Suppressor macrophage treated with lipopolysaccharide for 4 hours (primary cell): ENCODE results near the gene PITPNB.

Experiments used
- DNase-seq: peaks from one replicate; pipeline ENCODE4 v3.0.0-alpha.2; 2020

PITPNB gene

DNA sequence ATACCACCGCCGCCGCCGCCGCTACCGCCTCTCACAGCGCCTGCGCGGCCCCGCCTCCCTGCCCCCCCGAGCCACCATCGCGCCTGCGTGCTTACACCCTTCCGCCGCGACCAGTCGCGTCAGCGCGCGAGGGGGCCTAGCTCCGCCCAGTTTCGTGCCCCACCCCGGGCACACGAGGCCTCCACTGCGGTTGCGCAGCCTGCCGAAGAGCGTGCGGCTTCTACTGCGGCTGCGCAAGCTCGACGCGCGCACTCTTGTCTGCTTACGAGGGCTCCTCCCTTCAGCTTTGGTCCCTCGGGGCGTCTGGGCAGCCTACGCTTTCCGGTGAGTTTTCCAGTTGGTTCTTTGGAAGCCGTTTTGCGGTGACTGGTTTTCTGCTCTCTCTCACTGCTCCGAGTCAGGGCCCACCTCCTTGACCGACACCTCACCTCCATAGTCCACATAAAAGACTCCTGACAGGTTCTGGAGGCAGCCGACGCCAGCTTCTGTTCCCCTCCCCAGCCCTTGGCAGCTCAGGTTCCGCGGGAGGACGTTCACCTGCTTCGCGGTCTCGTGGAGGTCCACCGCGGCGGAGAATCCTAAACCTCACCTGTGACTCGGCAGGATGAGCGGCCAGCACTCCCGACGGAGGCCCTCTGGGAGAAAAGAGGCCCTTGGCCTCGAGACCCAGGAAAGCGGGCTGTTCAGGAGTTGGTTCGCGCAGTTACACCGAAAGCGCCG lies at the start of gene PITPNB:
PITPNB (minus strand) TSS at position 35 of the 720 bp plus-strand sequence. CDS start 65 bp downstream, outside the sequence.
- DNase-seq, result peak; percentile 100

DNA sequence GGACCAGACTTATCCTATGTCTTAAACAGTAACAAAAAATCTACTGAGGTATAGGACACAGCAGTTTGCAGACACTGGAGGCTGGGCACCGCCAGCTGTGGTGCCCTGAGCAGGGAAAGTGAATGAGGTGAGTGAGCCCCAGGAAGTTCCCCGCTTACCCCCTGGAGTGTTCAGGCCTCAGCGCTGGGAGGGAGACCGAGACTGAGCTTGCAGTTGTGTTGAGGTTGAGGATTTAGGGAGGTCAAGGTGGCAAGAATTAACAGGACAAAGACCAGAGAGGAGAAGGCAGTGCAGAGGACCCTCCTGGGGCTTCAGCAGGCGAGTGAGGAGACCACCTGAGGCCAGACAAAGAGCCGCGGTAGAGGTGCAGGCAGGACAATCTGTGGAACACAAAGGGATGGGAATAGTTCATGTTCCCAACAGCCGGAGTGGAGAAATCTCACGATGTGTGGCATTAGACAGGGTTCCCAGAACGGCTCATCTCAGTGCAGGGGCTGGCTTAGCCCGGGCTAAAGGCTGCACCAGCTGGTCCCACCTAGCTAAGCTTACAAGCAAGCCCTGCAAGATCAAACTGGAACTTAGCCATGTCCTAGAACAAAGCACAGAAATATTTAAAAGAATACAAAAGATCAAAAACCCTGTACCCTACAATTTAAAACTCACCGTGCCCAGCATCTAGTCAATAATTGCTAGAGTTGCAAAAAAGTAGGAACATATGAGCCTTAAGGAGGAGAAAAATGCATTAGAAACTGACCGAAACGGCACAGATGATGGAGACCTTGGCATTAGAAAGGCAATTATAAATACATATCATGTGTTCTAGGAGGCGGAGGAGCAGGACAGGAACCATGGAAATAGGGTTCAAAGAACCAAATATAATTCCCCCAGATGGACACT lies 47.4 kb upstream of the PITPNB start:
- DNase-seq, result no peak

DNA sequence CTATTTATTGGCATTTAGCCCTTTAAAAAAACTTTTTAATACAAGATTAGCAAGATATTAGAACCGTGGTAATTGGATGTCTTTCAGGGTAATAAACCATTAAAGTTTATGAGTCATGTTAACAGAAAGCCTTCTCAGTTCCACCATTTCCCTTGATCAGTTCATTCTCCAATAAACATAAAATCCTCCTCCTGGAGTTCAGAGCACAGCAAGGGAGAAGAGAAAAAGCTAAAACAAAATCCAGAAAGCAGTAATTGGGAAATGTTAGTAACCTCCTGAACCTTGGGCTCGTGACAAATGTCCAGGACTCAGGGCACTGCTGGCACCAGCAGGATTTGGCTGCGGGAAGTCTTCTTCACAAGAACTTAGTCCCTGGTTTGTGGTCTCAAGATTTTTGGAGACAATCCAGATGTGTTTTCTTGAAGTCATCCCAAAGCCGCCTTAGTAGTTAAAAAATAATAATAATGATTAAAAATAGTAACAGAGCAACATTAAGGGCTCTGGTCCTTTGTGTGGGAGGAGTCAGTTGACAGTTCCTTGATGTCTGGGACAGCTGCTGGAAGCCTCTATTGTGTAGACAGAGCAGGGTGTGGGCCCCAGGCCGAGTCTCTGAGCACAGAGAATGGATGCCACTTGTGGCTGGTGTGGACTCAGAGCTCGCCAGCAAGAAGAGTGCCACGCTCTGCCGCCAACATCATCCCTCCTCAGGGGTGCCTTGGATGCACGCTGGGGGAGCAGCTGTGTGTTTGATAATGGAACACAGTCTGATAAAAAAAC lies 43.4 kb upstream of the PITPNB start:
- DNase-seq, result no peak

DNA sequence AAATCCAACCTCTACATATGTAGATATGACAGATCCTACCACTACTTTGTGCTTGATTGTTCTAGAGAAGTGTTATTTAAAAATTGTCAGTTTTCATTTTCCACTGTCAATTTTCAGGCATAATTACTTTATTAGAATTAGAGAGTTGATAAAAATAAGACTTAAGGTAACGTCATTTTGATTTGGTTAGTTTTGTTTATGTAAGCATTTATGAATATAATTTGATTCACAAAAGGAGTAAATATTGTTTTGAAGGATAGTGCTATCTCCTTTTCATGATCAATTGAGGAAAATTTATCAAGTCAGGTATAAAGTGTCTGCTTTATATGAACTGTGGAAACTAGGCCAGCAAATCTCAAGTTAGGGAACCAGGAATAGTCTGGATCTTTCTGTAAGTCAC lies 42.6 kb upstream of the PITPNB start:
- DNase-seq, result no peak

DNA sequence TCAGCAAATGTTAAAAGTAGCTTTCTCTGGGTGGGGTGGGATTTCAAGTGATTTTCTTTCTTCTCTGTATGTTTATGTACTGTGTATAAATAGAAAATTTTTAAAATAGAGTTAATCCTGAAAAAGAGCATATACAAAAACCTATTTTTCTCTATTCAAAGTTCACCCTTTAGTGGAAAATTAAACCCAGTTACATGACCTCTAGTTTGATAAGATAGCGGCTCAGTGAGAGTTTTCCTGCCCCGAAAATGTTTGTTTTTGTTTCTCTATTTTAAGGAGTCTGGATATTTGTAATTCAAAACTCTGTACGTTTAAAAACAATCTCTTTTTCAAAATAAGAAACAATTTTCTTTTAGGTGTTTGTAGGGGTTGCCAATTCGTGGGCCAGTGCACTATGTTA lies 42.1 kb upstream of the PITPNB start:
- DNase-seq, result no peak

DNA sequence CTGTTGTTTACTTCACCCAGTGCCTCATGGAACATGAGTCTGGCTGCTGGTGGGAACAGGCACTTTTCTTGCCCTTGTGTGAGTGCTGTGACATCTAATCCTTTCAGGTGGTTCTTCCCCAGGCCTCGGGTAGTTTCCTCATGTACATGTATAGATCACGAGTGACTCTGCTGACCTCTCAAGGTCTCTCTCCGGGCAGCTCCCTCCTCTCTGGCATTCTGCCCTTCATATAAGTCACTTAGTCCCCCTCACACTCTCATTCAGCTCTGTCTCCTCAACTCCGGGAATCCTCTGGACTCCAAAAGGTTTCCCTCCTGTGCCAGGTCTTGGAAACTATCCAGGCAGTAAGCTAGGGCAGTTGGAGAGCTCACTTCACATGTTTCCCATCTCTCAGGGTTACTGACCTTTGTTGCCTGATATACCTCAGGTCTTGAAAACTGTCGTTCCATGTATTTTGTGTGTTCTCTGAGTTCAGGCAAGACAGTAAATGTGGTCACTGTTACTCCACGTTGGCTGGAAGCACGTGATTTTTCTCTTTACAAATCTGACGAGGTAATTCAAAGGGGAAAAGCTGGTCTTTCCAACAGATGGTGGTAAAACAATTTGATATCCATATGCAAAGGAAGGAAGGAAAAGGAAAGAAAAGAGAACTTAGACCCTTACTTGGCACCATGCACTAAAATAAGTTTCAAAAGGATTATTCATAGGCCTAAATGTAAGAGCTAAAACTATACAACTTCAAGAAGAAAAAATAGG lies 40.5 kb upstream of the PITPNB start:
- no peak for DNase-seq

DNA sequence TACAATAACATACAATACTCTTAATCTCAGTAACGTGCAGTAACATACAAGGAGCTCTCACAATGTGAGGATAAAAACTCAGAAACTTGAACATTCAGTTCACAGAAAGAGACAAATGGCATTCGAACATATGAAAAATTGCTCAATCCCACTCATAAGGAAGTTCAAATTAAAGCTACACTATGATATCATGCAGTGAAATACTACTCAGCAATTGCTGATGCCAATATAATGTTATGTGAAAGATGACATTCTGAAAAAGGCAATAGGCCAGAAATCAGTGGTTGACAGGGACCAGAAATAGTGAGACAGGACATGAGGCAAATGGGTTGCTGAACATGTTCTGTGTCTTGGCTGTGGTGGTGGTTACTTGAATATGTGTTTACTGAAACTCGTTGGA lies 33.7 kb upstream of the PITPNB start:
- DNase-seq, result peak; percentile 63

DNA sequence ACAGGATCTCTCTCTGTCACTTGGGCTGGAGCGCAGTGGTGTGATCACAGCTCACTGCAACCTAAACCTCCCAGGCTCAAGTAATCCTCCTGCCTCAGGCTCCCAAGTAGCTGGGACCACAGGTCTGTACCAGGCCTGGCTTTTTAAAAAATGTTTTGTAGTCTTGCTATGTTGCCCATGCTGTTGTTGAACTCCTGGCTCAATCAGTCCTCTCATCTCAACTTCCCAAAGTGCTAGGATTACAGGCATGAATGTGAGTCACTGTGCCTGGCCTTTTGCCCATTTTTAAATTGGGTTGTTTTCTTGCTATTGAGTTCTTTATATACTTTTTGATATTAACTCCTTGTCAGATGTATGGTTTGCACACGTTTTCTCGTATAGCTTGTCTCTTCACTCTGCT lies 33.0 kb upstream of the PITPNB start:
- DNase-seq, result peak; percentile 51

DNA sequence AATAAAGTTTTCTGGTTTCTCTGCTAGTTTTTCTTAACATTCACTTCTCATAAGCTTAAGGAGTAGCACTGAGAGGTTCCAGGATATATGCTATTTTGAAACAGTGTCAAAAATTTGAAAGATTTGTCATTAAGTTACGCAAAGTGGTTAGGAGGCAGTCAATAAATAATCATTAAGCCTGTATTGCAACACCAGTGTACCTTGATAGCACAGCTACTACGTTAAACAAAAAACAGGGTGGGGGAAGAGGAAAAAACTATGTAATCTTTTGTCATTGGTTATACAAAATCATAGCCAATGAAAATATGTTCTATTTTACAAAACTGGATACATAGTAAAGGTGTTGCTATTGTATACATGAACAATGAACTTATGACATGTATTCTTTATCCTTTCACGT lies 30.4 kb upstream of the PITPNB start:
- no peak for DNase-seq

DNA sequence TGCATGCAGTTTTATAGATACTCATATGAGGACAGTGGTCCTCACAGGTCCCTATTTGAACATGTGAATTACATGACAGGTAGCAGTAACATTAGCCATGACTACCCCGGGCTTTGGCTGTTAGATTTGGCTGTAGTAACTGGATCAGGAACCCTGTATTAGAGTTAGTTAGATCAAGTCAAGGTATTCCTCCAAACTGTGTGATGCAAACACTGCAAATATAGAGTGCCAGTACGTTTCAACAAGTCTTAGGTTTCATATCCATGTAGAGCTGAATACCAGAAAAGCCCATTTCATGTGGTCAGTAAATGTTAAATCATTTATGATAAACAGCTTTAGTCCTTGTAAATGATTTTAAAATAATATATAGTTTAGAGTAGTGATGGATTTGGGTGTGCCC lies 29.5 kb upstream of the PITPNB start:
- DNase-seq, result no peak

DNA sequence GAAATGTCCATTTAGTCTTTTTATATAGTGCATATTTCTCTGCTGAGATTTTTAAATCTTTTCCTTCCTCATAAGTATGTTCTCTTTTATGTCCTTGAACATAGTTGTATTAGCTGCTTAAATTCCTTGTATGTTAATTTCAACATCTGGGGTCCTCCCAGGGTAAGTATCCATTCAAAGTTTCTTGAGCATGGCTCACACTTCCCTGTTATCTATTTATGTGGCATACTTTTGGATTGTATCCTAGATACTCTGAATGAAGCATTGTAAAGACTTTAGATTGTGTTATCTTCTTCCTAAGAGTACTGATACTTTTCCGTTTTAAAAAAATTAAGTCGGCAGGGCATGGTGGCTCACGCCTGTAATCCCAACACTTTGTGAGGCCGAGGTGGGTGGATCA lies 28.4 kb upstream of the PITPNB start:
- no peak for DNase-seq

DNA sequence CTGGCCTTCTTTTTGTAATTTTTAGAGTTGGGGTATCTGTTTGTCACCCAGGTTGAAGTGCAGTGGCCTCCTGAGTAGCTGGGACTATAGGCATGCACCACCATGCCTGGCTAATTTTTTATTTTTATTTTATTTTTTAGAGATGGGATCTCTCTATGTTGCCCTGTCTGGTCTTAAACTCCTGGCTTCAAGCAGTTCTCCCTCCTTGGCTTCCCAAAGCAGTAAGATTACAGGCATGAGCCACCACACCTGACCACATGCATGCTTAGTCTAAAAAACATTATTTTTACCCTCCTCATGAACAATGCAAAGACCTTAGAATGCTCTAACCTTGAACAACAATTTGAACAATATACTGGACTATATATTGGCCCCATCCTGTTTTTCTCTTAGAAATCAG lies 22.1 kb upstream of the PITPNB start:
- no peak for DNase-seq

DNA sequence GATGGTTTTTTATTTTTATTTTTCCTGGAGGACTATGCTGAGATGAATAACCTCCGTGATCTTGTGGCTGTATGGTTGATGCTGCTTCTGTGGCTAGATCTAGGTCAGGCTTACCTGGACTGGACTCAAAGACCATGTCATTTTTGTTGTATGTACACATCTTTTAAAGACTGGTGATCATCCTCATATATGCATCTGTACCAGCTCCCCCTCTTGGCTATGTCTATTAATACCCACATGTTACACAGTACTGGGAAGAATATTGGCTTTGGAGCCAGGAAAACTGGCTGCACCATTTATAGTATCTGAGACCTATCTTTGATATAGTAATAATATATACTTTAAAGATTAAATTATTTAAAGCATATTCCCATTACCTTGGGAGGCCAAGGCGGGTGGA lies 18.4 kb upstream of the PITPNB start:
- no peak for DNase-seq

DNA sequence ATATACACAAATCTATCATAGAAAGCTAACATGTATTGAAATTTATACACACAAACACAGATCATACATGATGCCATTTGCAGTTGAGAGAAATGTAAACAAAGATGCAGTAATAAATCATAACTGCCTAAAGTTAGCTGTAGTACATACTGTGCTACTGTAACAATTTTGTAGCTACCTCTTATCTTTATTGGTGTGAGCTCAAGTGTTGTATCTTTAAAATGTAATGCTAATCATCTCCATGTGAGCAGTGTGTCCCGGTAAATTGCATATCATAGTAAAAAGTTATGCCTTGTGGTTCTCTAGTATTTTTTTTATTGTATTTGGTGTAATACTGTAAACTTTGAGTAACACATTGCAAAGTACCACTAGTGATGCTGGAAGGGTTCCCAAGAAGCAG lies 16.8 kb upstream of the PITPNB start:
- DNase-seq, result no peak

DNA sequence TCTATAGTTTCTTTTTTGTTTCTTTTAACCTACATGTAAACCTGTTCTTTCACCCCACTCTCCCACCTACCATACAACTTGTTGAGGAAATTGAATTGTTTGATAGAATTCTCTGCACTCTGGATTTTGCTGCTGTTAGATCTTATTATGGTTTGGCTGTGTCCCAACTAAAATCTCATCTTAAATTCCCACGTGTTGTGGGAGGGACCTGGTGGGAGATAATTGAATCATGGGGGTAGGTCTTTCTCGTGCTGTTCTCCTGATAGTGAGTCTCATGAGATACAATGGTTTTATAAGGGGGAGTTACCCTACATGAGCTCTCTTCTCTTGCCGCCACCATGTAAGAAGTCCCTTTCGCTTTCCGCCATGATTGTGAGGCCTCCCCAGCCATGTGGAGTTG lies 15.0 kb upstream of the PITPNB start:
- no peak for DNase-seq

DNA sequence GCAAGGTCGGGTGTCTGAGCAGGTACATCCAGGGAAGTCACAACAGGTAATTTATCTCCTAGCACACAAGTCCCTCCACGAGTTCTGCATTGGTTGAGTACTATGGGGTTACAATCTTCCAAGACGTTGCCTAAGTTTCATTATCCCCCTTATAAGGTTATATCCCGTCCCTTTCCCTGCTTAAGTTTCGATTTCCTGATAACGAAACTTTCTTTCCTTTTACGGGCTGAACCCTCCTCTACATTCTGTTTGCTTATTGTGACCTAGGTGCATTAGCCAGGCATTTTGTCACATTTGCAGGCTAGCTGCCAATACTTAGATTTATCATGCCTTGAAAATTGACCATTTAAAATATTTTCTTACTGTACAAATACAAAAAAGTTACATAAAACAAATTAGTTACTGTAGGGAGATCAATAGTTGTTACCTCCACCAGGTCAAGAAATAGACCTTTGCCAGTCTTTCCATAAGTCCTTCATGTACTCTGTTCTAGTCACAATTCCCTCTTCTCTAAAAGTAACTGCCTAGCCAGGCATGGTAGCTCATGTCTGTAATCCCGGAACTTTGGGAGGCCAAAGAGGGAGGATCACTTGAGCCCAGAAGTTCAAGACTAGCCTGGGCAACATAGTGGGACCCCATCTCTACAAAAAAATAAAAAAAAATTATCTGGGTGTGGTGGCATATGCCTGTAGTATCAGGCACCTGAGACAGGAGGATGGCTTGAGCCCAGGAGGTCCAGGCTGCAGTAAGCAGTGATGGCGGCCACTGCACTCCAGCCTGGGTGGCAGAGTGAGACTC lies 14.3 kb upstream of the PITPNB start:
- DNase-seq, result no peak

DNA sequence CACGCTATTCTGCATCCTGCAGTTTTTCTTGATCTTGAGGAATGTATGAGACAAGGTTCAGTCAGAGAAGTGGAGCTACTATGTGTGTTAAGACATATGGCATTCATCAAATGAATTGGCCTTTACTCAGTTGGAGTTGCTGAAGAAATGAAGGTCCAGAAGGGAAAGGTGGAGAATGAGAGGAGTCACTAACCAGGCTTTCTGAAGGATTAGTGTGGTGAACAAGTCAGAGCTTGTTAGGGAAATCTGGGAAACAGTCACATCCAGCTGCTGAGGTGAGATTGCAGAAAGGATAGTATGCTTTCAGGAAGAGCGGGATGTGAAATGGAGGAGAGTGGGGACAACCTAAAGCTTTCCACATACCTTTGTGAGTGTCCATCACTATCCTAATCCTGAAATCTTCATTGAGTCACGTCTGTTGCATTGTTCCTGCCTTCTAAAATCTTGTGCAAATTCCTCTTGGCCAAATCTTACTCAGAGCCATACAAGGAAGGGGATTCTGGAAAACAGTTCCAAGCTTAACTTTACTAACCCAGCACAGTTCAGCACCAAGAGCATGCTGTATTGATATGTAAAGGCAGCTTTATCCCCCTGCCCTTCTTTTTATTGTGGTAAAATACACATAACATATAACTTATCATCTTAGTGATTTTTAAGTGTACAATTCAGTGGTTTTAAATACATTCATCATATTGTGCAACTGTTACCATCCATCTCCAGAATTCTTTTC lies 11.4 kb upstream of the PITPNB start:
- no peak for DNase-seq

DNA sequence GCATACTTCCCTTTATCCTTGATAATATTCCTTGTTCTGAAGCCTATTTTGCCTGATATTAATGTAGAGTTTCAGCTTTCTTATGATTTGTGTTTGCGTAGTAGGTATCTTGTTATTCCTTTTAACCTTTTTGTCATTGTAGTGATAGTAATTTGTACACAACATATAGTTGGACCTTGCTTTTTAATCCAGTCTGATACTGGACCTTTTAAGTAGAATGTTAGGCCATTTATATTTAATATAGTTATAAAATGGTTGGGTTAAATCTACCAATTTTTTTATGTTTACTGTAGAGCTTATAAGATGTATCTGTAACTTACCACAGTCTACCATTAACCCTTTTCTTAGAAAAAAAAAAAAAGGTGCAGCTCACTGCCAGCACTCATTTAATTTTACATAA lies 8.6 kb upstream of the PITPNB start:
- no peak for DNase-seq

DNA sequence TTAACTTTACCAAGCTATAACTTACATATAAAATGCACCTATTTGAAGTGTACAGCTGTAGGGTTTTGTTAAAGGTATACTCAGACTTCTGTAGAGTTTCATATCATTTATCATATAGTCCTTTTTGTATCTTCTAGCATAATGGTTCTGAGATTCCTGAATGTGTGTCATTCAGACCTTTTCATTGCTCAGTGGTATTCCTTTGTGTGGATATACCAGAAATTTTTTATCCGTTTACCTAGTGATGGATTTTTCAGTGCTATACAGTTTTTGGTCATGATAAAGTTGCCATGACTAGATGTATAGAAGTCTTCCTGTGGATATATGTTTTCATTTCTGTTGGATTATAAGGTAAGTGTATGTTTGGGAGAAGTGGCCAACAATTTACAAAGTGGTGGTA lies 6.3 kb upstream of the PITPNB start:
- no peak for DNase-seq

DNA sequence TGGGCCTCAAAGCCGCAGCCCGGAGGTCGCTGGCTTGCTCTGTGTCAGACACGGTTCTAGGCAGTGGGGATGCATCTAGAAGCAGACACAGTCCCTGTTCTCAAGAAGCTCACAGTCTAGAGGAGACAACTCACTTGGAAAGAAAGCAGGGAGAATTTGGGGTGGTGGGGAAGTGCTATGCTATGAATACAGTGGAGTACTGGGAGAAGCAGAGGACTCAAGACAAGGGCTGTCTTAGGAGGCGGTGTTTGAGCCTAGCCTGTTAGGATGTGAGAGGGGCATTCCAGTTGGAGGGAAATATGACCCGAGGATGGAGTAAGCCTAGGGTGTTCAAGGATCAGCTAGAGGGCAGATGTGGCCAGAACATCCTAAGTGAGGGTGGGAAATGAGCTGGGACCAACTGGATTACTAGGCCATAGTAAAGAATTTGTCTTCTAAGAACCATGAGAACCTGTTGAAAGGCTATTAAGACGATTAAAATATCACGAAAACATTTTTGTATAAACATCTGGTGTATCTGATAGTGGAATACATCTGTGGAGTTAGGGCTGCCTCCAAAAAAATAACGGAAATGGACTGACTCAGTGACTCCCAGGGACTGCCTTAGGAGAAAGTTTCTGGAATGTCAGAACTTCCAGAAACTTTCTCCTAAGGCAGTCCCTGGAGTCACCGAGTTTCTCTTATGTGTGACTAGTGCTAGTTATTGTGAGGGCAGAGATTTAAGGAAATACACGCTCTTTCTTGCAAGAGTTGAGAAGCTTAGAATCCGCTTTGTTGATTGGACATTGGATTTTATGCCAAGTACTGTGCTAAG lies 1.1 kb upstream of the PITPNB start:
- DNase-seq, result no peak
